ENCODE data around the gene GHR. TPM values are rescaled to one million over a fixed set of nuclear protein-coding genes. Genes with fewer than 3 reads are reported as not detected.

Gene GHR
- total RNA-seq, 3 donors from 2014 or later (not counting 1 experiment from before 2014, with no cell fraction given): not detected

DNA sequence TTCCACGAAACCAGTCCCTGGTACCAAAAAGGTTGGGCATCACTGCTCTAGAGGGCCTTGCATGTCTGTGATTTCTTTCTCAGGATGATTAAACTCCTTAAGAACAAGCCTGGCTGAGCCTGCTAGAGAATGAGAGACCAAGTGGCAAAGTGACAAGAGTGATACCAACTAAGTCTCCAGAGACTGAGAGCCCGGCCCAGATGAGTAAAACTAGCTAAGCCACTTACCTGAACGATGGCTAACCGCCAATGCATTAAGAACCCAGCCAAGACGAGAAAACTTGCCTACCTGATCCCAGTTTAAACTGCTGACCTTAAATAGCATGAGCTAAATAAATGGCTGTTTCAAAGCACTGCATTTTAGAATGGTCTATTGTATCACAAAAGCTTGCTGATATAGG is 327.8 kb downstream of the GHR start:
- DNase-seq (no peak), ATAC-seq (no peak)
- Mint-ChIP-seq H3K9me3 (no peaks in the 10 kb centered on the region), H3K4me1 (peaks cover 12% of the 10 kb centered on the region in 2 donors), H3K27ac (no peak overlapping the region), H3K27me3 (ENCODE audit: low read depth in 2 of 2) (no peaks in the 10 kb centered on the region), H3K4me3 (no peak overlapping the region), H3K36me3 (no peaks in the 10 kb centered on the region)
- intact Hi-C loops (cut with micrococcal nuclease): no loop called here
- no peak for TF ChIP-seq CTCF (IDR thresholded peaks at IDR 0.05)
- H3K9me3 ChIP-seq (ENCODE audit: control insufficient read depth, insufficient read depth, low read length): no peaks in the 10 kb centered on the region
- no peaks in the 10 kb centered on the region for H3K4me1 ChIP-seq (ENCODE audit: control insufficient read depth, insufficient read depth, low read length)
- WGBS (ENCODE audit: insufficient coverage): 77% methylated on average over 5 of the region's 5 CpGs
- no peak overlapping the region for H3K4me3 ChIP-seq (ENCODE audit: low read length)
- no peaks in the 10 kb centered on the region for H3K36me3 ChIP-seq (ENCODE audit: control insufficient read depth, insufficient read depth, low read length)
- no peak overlapping the region for H3K27ac ChIP-seq (ENCODE audit: low read length)
- H3K27me3 ChIP-seq (ENCODE audit: control insufficient read depth, insufficient read depth, low read length): no peaks in the 10 kb centered on the region

GRCh38 chr5:42753099-42753498 is 329.9 kb downstream of the GHR start:
- Mint-ChIP-seq H3K27me3 (ENCODE audit: low read depth in 2 of 2) (peaks cover 0 to 2% of the 10 kb centered on the region in 2 donors), H3K27ac (no peak overlapping the region), H3K36me3 (no peaks in the 10 kb centered on the region), H3K9me3 (no peaks in the 10 kb centered on the region), H3K4me3 (no peak overlapping the region), H3K4me1 (peaks cover 26% of the 10 kb centered on the region in 2 donors)
- TF ChIP-seq CTCF (IDR thresholded peaks at IDR 0.05): no peak
- no peaks in the 10 kb centered on the region for H3K4me1 ChIP-seq (ENCODE audit: control insufficient read depth, insufficient read depth, low read length)
- H3K36me3 ChIP-seq (ENCODE audit: control insufficient read depth, insufficient read depth, low read length): no peaks in the 10 kb centered on the region
- no peaks in the 10 kb centered on the region for H3K9me3 ChIP-seq (ENCODE audit: control insufficient read depth, insufficient read depth, low read length)
- 100% methylated on average over 2 of the region's 3 CpGs for WGBS (ENCODE audit: insufficient coverage)
- intact Hi-C loops (cut with micrococcal nuclease): no loop called here
- H3K4me3 ChIP-seq (ENCODE audit: low read length): no peak overlapping the region
- DNase-seq (no peak), ATAC-seq (no peak)
- H3K27ac ChIP-seq (ENCODE audit: low read length): no peak overlapping the region
- H3K27me3 ChIP-seq (ENCODE audit: control insufficient read depth, insufficient read depth, low read length): no peaks in the 10 kb centered on the region

- peak within 1 kb of the TSS; percentile 22 to 71 for H3K27ac Mint-ChIP-seq
- Histone ChIP-seq H3K9me3 (ENCODE audit: control insufficient read depth, insufficient read depth, low read length) (no peaks in the 10 kb centered on the region), H3K4me3 (ENCODE audit: low read length) (peak within 1 kb of the TSS; percentile 31), H3K4me1 (ENCODE audit: control insufficient read depth, insufficient read depth, low read length) (no peaks in the 10 kb centered on the region), H3K27ac (ENCODE audit: low read length) (no peak within 1 kb of the TSS), H3K36me3 (ENCODE audit: control insufficient read depth, insufficient read depth, low read length) (no peaks in the 10 kb centered on the region), H3K27me3 (ENCODE audit: control insufficient read depth, insufficient read depth, low read length) (no peaks in the 10 kb centered on the region)
- TF ChIP-seq CTCF (IDR thresholded peaks at IDR 0.05): no peak
- no peaks in the 10 kb centered on the region for H3K9me3 Mint-ChIP-seq
- DNase-seq (peak in 1 of 2 donors; percentile 72), ATAC-seq (peak; percentile 87 to 93 (median 91))
- WGBS (ENCODE audit: insufficient coverage): 32% methylated on average over 35 of the region's 35 CpGs
- peaks cover 14% of the 10 kb centered on the region in 2 donors for H3K4me1 Mint-ChIP-seq
- H3K4me3 Mint-ChIP-seq: peak within 1 kb of the TSS; percentile 91
- intact Hi-C loops (cut with micrococcal nuclease): no loop called here
- no peaks in the 10 kb centered on the region for H3K36me3 Mint-ChIP-seq
- peaks cover 0 to 2% of the 10 kb centered on the region in 2 donors for H3K27me3 Mint-ChIP-seq (ENCODE audit: low read depth in 2 of 2)
Measured at GRCh38 chr5:42756606-42757601, 333.7 kb downstream of the GHR start, which contains the start of gene CCDC152. CCDC152 (plus strand) TSS chr5:42756818; CDS start chr5:42759122, 2,304 bp downstream.
